Measurements from ENCODE around the gene DESI2.
A peak's percentile ranks its signal among the peaks of the same experiment; 100 is the strongest.

The DESI2 gene

DNA sequence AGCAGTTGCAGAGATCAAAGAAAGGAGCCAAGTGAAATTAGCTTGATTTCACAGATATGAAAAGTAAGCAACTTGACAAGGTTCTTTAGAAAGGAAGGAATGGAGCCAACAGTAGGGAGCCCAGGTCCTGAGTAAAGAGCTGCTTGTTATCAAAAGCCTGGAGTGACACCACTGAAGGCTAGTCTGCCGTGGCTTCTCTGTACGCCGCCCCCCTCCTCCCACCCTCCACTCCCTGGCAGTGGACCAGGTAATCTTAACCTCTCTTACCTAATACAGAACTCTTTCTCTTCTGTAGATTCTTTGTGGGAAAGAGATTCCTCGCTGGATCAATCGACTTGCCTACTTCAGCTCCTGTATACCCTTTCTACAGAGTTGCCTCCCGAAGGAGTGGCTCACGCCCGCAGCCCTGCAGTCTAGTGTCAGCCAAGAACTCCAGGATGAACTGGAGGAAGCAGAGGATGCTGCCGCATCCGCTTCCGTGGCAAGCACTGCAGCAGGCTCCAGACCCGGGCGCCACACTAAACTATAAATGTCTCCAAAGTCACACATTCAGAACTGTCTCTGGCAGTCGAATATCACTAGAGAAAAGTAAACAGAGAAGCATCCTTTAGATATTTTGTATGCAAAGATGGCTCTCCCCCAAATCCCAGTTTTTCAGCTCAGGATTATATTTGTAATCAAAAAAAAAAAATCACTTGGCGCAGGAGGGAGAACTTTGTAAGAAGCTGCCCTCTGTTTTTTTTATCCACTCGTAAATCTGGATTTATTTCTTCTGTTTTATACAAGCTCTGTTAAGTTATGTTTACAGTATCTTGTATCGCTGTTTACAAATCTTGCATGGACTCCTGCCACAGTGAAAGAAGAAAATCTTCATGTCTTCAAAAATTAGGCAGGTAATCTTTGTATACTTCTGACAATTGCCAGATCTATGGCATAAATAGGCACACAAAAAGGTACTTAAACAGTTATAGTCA, 52.6 kb downstream of the DESI2 start (continued):
- TF ChIP-seq PRDM6 (tag by site-specific recombination; IDR thresholded peaks at IDR 0.05), result 0 out of 2 replicates have a peak, but pooled peaks have one; percentile 20
- TF ChIP-seq ZBTB17 (tag by site-specific recombination; IDR thresholded peaks at IDR 0.05), result peak; percentile 52; the same call in 1 of the 2 replicates
- TF ChIP-seq EGR2 (tag by site-specific recombination; IDR thresholded peaks at IDR 0.05; ENCODE audit: low read depth), result peak; percentile 16; the same call in 1 of the 2 replicates
- TF ChIP-seq ZNF514 (tag by site-specific recombination; IDR thresholded peaks at IDR 0.05), result no peak
- no peak for TF ChIP-seq ZNF791 (tag by site-specific recombination; IDR thresholded peaks at IDR 0.05)
- TF ChIP-seq ZNF223 (tag by site-specific recombination; IDR thresholded peaks at IDR 0.05), result no peak
- TF ChIP-seq ZNF660 (tag by site-specific recombination; IDR thresholded peaks at IDR 0.05), result no peak
- TF ChIP-seq ZNF596 (tag by site-specific recombination; IDR thresholded peaks at IDR 0.05), result no peak
- TF ChIP-seq ZFHX2 (tag by site-specific recombination; conservative IDR thresholded peaks at IDR 0.05), result peak; percentile 24; the same call in 1 of the 2 replicates
- no peak for TF ChIP-seq ZNF138 (tag by site-specific recombination; IDR thresholded peaks at IDR 0.05; ENCODE audit: borderline replicate concordance)
- TF ChIP-seq KLF1 (tag by site-specific recombination; IDR thresholded peaks at IDR 0.05), result no peak
- no peak for TF ChIP-seq GFI1B (tag by site-specific recombination; IDR thresholded peaks at IDR 0.05)

DNA sequence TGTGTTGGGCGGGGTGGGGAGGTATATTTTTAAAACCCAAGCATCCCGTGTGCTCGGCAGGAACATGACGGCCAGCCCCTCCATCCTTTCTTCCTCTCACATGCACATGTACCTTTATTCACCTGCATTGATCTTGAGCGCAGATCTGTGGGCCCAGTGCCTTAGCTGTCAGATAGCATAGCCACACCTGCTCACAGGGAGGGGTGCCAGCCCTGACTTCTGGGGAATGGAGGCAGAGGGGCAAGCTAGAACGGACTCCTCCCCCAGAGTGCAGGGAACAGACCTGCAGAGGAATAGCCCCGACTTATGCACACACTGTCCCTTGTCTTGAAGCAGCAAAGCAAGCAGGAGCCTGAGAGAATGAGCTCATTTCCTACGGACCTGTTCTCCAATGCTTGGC, 56.1 kb downstream of the DESI2 start:
- Histone ChIP-seq H3K27ac (ENCODE audit: extremely low read depth, low read depth, low read length) (no peak overlapping the region), H3K9me3 (ENCODE audit: control insufficient read depth, insufficient read depth, low read depth, low read length) (no peaks in the 10 kb centered on the region), H3K36me3 (ENCODE audit: control insufficient read depth in 2 of 2, insufficient read depth in 1 of 2, low read length in 2 of 2) (peaks cover 0 to 8% of the 10 kb centered on the region in 2 experiments; a peak in 2 of 3 replicates), H3K4me3 (ENCODE audit: low read depth, low read length) (no peak overlapping the region), H3K4me1 (ENCODE audit: control insufficient read depth, insufficient read depth, low read length) (peaks cover 15% of the 10 kb centered on the region)
- POLR2A ChIA-PET, result no interaction called here
- CTCF ChIA-PET, result interaction anchor here (1.2 kb wide), 1 partner anchor 105 kb away, joined by 3 read pairs; no protein-coding TSS in a partner anchor
- TF ChIP-seq AEBP2 (tag by site-specific recombination; IDR thresholded peaks at IDR 0.05; ENCODE audit: borderline replicate concordance) (no peak), ZSCAN23 (tag by site-specific recombination; IDR thresholded peaks at IDR 0.05) (no peak), PRDM1 (tag by site-specific recombination; IDR thresholded peaks at IDR 0.05) (no peak), ZNF37A (tag by site-specific recombination; IDR thresholded peaks at IDR 0.05) (no peak), MEIS1 (CRISPR knock-in tag; IDR thresholded peaks at IDR 0.05; ENCODE audit: borderline replicate concordance) (no peak), ZNF223 (tag by site-specific recombination; IDR thresholded peaks at IDR 0.05) (no peak), PRDM10 (tag by site-specific recombination; IDR thresholded peaks at IDR 0.05) (no peak), ZNF366 (tag by site-specific recombination; conservative IDR thresholded peaks at IDR 0.05) (no peak), ZNF513 (tag by site-specific recombination; IDR thresholded peaks at IDR 0.05) (no peak), ZNF585B (tag by site-specific recombination; IDR thresholded peaks at IDR 0.05) (no peak), ZNF335 (tag by site-specific recombination; conservative IDR thresholded peaks at IDR 0.05) (no peak), ZBTB48 (tag by site-specific recombination; IDR thresholded peaks at IDR 0.05) (no peak)
- TF ChIP-seq, protein P1, sequence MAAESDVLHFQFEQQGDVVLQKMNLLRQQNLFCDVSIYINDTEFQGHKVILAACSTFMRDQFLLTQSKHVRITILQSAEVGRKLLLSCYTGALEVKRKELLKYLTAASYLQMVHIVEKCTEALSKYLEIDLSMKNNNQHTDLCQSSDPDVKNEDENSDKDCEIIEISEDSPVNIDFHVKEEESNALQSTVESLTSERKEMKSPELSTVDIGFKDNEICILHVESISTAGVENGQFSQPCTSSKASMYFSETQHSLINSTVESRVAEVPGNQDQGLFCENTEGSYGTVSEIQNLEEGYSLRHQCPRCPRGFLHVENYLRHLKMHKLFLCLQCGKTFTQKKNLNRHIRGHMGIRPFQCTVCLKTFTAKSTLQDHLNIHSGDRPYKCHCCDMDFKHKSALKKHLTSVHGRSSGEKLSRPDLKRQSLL (tag by site-specific recombination; IDR thresholded peaks at IDR 0.05), result no peak

Measured in HEK293 (cell line).